ENCODE results near the gene UGT8. TPM values are rescaled to one million over a fixed set of nuclear protein-coding genes. Genes with fewer than 3 reads are reported as not detected.

The UGT8 gene
- polyA plus RNA-seq, 1 donor from 2014 or later = 0.73 TPM

- no peaks in the 10 kb centered on the region for H3K9me3 ChIP-seq (ENCODE audit: low read length)
- no peaks in the 10 kb centered on the region for H3K36me3 ChIP-seq (ENCODE audit: insufficient read depth, low read length)
- H4K20me1 ChIP-seq (ENCODE audit: insufficient read depth) = no peaks in the 10 kb centered on the region
- H3K27ac ChIP-seq (ENCODE audit: low read length) = no peak overlapping the region
- no peak overlapping the region for H3K4me3 ChIP-seq (ENCODE audit: low read length)
- TF ChIP-seq POLR2AphosphoS5 (IDR thresholded peaks at IDR 0.05) = no peak
- no peak for TF ChIP-seq CTCF (IDR thresholded peaks at IDR 0.05; ENCODE audit: poor library complexity, severe bottlenecking)
- no peak for TF ChIP-seq EP300 (conservative IDR thresholded peaks at IDR 0.05; ENCODE audit: poor library complexity, severe bottlenecking)
- TF ChIP-seq MXI1 (conservative IDR thresholded peaks at IDR 0.05; ENCODE audit: poor library complexity, severe bottlenecking) = no peak
- no peak for TF ChIP-seq RAD21 (conservative IDR thresholded peaks at IDR 0.05)
- TF ChIP-seq EZH2 (IDR thresholded peaks at IDR 0.05; ENCODE audit: borderline replicate concordance, insufficient read depth, low read length, poor library complexity, severe bottlenecking) = no peak
- no peak overlapping the region for H2AFZ ChIP-seq (ENCODE audit: low read depth, low read length)
- no peak overlapping the region for H3K9ac ChIP-seq (ENCODE audit: low read length)
- H3K79me2 ChIP-seq (replicated peaks; ENCODE audit: insufficient read depth, low read length) = no peaks in the 10 kb centered on the region
- no peak overlapping the region for H3K4me2 ChIP-seq (ENCODE audit: low read length)
- H3F3A ChIP-seq (ENCODE audit: insufficient read depth, low read length, poor library complexity, severe bottlenecking) = no peaks in the 10 kb centered on the region
- H3K9me2 ChIP-seq (ENCODE audit: insufficient read depth, low read length) = no peaks in the 10 kb centered on the region
- no peaks in the 10 kb centered on the region for H3K27me3 ChIP-seq (ENCODE audit: insufficient read depth, low read depth, low read length)
These were observed 7.6 kb downstream of the UGT8 start for GRCh38 chr4:114606245-114606644.

GRCh38 chr4:114607056-114607455 is 8.4 kb downstream of the UGT8 start:
- TF ChIP-seq SMC3 (conservative IDR thresholded peaks at IDR 0.05; ENCODE audit: poor library complexity) = no peak
- no peak for TF ChIP-seq CTCF (IDR thresholded peaks at IDR 0.05; ENCODE audit: poor library complexity, severe bottlenecking)
- no peak for TF ChIP-seq MXI1 (conservative IDR thresholded peaks at IDR 0.05; ENCODE audit: poor library complexity, severe bottlenecking)
- no peak for TF ChIP-seq REST (IDR thresholded peaks at IDR 0.05; ENCODE audit: borderline replicate concordance)
- TF ChIP-seq TAF1 (IDR thresholded peaks at IDR 0.05; ENCODE audit: low read depth) = no peak
- TF ChIP-seq RAD21 (conservative IDR thresholded peaks at IDR 0.05) = no peak
- TF ChIP-seq EP300 (conservative IDR thresholded peaks at IDR 0.05; ENCODE audit: poor library complexity, severe bottlenecking) = no peak
- no peak for TF ChIP-seq POLR2AphosphoS5 (IDR thresholded peaks at IDR 0.05)
- no peak for TF ChIP-seq EZH2 (IDR thresholded peaks at IDR 0.05; ENCODE audit: borderline replicate concordance, insufficient read depth, low read length, poor library complexity, severe bottlenecking)
- Histone ChIP-seq H3K27me3 (ENCODE audit: insufficient read depth, low read depth, low read length) (no peaks in the 10 kb centered on the region), H3K9me2 (ENCODE audit: insufficient read depth, low read length) (no peaks in the 10 kb centered on the region), H3K27ac (ENCODE audit: low read length) (no peak overlapping the region), H4K20me1 (ENCODE audit: insufficient read depth) (no peaks in the 10 kb centered on the region), H3K9me3 (ENCODE audit: low read length) (no peaks in the 10 kb centered on the region), H2AFZ (ENCODE audit: low read depth, low read length) (no peak overlapping the region), H3K36me3 (ENCODE audit: insufficient read depth, low read length) (no peaks in the 10 kb centered on the region), H3F3A (ENCODE audit: insufficient read depth, low read length, poor library complexity, severe bottlenecking) (no peaks in the 10 kb centered on the region), H3K9ac (ENCODE audit: low read length) (no peak overlapping the region), H3K4me3 (ENCODE audit: low read length) (no peak overlapping the region), H3K4me2 (ENCODE audit: low read length) (no peak overlapping the region), H3K79me2 (replicated peaks; ENCODE audit: insufficient read depth, low read length) (no peaks in the 10 kb centered on the region)

Measured in neural cell (in vitro differentiated cells).